DLD1 (cell line): ENCODE measurements around the gene DGKD.

ENCODE experiments used
- in situ Hi-C: cut with HindIII; loops from 2 replicates; pipeline ENCODE4 v1.10.0; 2017; ENCODE audit warnings: low sequenced_read_pairs

DGKD gene

DNA sequence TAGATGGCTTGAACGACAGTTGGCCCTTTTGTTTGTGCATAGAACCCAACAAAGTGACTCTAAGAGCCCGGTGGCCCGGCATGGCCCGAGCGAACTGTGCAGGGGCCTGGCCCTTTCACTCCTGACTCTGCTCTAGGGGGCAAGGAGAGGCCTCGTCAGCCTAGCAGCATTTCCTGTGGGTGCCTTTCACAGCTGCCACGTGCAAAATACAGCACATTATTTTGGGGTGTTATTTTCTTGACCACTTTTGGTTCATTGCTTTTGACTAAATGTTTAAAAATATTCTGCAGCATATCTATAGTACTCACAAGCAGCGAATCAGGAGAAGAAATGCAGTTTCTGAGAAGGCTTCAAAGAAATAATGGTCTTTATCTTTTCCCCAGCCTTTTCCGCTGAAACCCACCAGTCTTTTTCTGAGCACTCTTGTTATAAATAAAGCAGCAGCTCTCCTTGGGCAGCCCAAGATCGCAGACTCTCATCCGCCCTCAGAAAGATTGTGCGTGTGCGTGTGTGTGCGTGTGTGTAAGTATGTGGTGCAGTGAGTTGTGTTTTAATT lies 31.3 kb downstream of the DGKD start:
- in situ Hi-C loops, result no loop called here

GRCh38 chr2:233386382-233387041 lies 32.2 kb downstream of the DGKD start:
- in situ Hi-C loops, result no loop called here

GRCh38 chr2:233387225-233387624 lies 32.9 kb downstream of the DGKD start:
- in situ Hi-C loops, result no loop called here

DNA sequence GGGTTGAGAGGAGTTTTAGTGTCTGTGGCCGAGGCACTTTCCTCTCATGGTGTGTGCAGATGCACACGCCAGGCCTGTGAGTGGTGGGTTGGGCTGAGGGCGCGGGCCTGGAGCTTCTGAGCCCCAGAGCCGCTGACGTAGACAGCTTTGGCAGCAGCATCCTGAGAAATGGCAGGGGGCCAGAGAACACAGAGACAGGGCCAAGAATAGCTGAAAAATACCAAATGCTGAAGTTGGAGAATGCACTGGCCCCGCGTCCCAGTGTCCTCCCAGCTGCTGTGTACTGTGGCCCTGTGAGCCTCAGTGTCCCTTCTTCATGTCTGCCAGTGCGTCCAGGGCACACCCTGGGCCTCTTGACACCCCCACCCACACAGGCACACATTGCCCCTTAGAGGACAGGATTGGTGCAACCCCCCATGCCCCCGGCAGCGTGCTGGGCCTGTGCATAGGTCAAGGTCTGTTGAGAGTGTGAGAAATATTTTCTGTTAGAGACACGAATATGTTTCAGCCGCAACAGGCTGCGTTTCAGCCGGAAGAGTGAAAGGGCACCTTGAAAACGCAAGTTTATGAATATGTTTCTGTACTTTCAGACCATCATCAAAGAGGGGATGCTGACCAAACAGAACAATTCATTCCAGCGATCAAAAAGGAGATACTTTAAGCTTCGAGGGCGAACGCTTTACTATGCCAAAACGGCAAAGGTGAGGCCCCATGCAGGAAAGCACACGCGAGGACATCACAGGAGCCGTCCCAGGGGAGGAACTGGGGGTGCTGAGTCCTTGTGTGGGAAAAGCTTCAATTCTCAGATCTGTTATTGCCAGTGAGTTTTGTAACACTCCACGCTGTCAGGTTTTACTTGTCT lies 33.6 kb downstream of the DGKD start:
- in situ Hi-C loops, result no loop called here

DNA sequence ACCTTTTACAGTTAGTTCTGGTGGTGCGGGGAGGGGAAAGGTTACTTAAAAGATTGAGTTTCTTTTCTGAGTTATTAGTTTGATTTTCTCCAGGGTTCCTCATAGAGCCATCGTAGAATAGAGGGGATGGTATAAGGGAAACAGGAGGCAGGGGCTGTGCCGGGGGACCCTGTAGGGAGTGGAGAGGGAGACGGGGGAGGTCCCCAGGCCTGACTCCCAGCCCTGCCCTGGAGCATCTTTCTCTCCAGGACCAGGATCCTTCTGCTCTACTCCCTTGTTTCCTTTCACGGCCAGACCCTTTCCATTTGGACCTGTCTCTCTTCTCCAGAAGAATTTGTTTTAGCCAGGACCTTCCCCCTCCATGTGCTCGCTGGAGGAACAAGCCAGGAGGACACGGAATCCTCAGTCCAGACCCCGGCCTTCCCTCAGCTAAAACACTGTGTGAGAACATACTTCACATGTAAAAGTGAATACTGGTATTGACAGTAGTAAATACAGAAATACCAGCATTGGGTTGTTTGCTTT lies 35.4 kb downstream of the DGKD start:
- in situ Hi-C loops, result no loop called here

DNA sequence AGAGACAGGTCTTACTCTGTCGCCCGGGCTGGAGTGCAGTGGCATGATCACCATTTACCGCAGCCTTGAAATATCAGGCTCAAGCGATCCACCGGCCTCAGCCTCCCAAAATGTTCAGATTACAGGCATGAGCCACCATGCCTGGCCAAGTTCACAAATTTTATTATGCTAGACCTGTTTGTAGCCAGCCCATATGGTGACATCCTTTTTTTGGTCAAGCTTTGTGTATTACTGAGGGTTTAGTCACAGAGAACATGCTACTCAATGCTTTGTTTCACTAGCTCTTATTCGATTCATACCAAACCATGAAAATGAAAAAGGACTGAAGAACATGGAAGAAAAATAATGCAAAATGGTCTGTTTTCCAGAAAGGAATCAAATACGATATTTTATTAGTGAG lies 41.4 kb downstream of the DGKD start:
- in situ Hi-C loops, result loop anchor here (5.0 kb wide), 1 partner anchor 48 kb away; no protein-coding TSS in a partner anchor

GRCh38 chr2:233396726-233397665 lies 42.7 kb downstream of the DGKD start:
- in situ Hi-C loops, result loop anchor here (5.0 kb wide), 1 partner anchor 50 kb away; no protein-coding TSS in a partner anchor

DNA sequence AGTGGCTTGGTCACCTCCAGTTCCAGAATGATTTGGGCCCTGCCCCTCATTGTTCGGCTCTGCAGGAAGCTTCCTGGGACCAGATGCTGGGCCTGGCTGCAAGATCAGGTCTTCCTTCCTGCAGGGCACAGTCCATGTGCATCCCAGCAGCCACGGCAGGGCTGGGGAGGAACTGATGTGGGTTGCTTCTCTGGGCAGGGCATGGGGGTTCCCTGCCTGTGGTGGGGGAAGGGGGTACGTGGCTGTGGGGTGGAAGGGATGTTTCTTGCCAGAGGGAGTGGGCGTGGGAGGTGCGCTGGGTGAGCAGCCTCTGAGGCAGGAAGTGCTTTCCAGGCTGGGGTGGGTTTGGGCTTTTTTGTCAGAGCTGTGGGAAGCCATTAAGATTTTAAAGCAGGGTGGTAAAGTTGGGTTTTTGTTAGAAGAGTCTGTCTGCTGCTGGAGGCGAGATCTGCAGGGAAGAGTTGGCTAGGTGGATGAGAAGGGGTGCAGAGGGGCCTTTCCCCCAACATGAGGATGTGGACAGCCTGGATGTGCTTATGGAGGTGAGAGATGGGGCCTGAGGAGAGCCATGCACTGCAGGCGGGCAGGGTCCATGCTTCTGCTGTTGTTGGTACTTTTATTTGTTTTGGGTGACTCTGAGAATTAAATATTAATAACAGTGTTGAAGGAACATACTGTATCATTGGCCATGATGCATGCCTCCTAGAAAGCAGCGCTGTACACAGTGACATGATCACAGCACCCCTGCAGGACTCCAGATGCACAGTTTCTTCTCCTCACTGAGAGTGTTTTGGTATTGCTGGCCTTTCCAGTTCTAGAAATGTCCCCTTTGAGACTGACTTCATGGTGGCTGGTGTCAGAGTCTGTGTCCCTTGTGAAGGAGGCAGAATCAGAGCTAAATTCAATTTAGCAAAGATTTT lies 45.3 kb downstream of the DGKD start:
- in situ Hi-C loops, result loop anchor here (5.0 kb wide), 1 partner anchor 52 kb away; no protein-coding TSS in a partner anchor

- in situ Hi-C loops, result no loop called here
These were observed 46.0 kb downstream of the DGKD start for GRCh38 chr2:233400341-233400740.

- in situ Hi-C loops, result no loop called here
These were observed 46.7 kb downstream of the DGKD start for GRCh38 chr2:233400961-233401360.

DNA sequence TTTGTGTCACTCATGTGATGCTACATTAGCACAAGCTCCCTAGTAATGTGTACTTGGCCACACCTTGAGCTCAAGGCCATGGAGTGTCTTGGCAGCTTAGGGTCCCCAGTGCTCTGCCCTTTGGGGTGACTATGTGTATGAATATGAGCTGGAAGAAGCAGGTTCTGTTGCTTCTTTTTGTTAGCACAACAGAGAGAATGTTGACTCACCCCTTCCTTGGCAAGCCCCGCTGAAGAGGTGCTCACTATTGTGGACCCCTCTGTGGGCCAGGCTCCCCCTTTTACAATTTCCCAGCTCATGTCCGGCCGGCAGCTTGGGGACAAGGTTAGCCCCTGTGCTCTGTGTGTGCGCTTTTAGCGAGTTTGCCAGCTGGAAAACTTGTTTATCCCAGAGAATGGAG lies 48.1 kb downstream of the DGKD start:
- in situ Hi-C loops, result no loop called here

DNA sequence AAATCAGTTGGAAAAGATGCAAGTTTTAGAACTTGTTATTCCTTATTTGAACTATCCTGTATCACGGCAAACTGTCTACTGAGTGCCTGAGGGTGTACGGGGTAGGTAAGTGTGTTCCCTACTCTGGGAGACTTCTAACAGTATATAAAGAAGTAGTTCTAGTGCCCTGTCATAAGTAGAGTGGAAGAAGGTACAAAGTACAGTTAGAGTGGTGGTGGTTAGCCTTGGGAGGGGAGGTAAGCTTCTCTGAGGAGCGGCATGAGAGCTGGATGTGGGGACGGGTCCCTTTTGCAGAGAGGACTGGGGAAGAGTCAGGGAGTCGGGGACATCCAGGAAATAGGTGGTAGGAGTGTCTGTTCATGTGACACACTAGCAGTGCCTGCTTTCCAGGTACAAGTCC lies 48.5 kb downstream of the DGKD start:
- in situ Hi-C loops, result no loop called here

GRCh38 chr2:233404222-233404621 lies 49.9 kb downstream of the DGKD start:
- in situ Hi-C loops, result no loop called here

DNA sequence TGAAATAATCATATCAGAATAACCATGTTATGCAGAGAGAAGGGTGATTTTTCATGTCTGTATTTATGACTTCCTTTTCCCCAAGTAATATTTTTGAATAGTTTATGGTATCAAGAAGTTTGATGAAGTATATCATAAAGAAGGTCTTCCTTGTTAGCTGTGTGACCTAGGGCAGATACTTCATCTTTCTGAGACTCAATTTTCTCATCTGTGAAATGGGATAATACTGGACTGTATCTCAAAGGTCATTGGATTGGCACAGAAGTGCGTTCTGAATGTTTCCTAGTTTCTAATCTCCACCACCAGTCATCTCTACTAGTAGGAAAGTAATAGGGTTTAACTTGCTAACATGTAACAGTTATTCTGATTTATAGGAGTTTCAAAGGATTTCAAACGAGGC lies 52.6 kb downstream of the DGKD start:
- in situ Hi-C loops, result no loop called here

DNA sequence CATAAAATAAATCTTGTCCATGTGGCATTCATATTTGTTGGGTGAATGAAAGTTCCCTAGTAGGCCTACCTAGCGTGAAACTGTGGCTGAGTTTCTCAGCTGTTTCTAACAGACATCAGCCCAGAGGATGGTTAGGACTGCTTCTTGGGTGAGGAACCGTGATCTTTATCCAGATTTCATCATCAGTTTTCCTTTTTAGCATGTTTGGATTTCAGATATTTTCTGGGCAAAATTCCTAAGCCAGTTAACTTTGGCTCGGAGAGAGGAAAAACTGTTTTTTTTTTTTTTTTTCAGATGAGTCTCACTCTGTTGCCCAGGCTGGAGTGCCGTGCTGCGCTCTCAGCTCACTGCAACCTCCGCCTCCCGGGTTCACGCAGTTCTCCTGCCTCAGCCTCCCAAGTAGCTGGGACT lies 53.5 kb downstream of the DGKD start:
- in situ Hi-C loops, result no loop called here

DNA sequence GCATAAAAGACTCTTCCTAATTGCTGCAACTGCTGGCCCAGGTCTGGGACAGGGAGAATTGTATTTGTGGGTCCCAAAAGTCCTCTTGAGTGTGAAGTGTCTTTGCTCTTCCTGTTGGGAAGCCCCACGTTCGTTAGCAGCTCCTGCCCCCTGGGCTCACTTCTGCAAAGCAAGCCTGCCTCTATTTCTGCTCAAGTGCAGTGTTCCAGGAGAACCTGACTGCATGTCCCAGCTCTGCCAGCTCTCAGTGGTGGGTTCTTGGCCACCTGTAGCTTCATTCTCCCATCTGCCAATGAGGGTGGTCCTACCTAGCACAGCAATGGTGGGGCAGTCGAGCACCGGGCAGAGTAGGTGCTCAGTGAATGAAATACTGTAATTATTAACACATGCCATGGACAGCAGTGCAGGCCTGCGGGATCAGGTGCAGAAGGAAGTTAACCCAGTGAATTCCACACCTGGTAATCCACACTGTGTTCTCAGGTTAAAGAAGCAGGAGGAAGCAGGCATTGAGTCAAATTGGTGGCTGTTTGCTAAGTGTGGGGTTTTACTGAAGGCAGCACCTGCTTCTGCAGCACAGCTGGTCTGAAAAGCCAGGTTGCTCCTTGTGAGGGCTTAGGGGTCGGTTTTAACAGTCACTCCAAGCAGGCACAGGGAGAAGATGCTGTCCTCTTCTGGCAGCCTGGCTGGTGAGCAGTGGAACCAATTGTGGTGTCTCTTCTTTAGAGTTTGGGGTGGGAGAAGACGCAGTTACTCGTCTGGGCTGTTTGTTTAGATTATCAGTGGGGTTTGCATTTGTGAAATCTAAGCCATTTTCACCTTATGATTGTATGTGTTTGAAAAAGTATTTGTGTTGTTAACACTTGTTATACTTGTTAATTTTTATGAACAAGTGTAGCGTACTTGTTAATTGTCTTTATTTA lies 54.3 kb downstream of the DGKD start:
- in situ Hi-C loops, result no loop called here

DNA sequence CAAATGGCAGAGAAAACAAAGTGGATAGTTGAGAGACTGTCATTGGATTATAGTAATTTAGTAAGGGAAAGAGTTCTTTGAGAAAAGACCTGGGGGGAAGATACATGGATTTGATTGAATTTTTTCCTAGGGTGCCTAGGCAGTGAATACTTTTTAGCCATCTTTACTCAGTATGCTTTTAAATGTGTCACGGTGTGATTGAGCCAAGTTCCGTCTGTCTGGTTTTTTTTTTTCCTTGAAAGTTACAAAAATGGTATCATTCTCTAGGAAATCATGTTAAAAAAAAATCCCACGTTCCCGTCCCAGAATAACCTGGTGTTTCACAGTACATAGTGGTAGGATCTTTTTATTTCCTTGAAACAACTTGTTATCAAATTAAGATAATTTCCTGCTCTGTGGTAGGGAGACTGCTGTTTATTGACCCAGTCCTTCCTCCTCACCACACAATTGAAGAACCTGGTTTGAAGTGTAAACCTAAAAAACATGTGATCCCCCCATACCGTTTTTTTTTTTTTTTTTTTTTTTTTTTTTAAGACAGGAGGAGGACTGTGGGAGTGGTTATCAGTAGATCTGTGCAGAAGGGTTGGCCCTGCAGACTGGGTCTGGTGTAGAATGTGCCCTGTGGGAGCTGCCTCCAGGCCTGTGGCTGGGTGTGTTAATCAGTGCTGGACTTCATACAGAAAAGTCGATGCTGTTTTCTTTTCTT lies 55.1 kb downstream of the DGKD start:
- in situ Hi-C loops, result no loop called here
